ENCODE data around the gene LDB2. TPM values are rescaled to one million over a fixed set of nuclear protein-coding genes. Genes with fewer than 3 reads are reported as not detected.

Gene LDB2
- total and polyA plus RNA-seq, 2 of the 8 experiments (the other 6 are each of a cell fraction or from before 2014, with no cell fraction given), result 57.0 to 140 TPM

GRCh38 chr4:16544869-16545268, 353.6 kb downstream of the LDB2 start (continued):
- TF ChIP-seq HDAC2 (IDR thresholded peaks at IDR 0.05; ENCODE audit: borderline replicate concordance in 1 of 2, low read depth in 2 of 2, low read length in 2 of 2), result no peak
- no peak for TF ChIP-seq SP1 (IDR thresholded peaks at IDR 0.05; ENCODE audit: low read depth, low read length)
- no peak for TF ChIP-seq SAP30 (IDR thresholded peaks at IDR 0.05; ENCODE audit: insufficient read depth, insufficient replicate concordance, low read length)
- no peak for TF ChIP-seq GABPA (IDR thresholded peaks at IDR 0.05; ENCODE audit: borderline replicate concordance, insufficient read depth, low read length)

Data from H1 (cell line).